ENCODE measurements around the gene C19orf81.

DNA sequence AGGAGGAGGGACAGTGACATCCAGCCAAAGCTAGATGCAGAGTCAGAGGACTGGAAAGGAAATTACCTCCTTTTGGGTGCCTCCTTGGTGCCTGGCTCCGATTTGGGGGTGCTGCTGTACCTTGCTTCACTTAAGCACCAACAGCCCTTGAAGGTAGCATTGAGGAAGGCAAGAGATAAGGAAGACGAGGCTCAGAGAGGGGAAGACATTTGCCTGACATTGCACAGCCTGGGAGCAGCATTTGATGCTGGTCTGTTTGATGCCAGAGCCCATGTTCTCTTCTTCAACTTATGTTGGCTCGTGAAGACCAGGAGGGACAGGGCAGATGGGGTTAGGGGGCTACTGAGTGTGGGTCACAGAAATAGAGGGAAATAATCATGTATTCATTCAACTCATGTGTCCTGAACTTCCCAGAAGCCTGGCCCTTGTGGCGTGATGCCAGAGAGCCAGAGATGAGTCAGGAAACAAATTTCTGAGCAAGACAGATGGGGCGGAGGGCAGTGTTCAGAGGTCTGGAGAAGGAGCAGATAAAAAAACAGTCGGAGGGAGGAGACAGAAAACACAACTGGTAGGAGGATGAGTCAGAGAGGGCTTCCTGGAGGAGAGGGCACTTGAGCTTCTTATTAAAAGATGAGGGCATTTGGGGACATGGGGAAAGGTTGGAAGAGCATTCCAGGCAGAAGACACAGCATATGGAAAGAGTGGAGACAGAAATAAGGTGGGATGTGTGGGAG lies 3.0 kb upstream of the C19orf81 start:
- TF ChIP-seq CREB1 (IDR thresholded peaks at IDR 0.05) (no peak), EZH2 (IDR thresholded peaks at IDR 0.05; ENCODE audit: low read depth, low read length, severe bottlenecking) (no peak), JUND (IDR thresholded peaks at IDR 0.05; ENCODE audit: low read length) (no peak), PHF8 (conservative IDR thresholded peaks at IDR 0.05; ENCODE audit: low read depth, low read length) (no peak), SIX5 (IDR thresholded peaks at IDR 0.05; ENCODE audit: low read depth, low read length) (no peak), SP4 (IDR thresholded peaks at IDR 0.05; ENCODE audit: low read length) (no peak), HDAC6 (IDR thresholded peaks at IDR 0.05; ENCODE audit: low read depth, low read length) (no peak), RAD21 (IDR thresholded peaks at IDR 0.05 in 1 of 2, conservative IDR thresholded peaks at IDR 0.05 in 1 of 2; ENCODE audit: low read depth in 2 of 2, low read length in 2 of 2) (no peak), JUN (IDR thresholded peaks at IDR 0.05; ENCODE audit: low read depth, low read length) (no peak), KDM5A (IDR thresholded peaks at IDR 0.05; ENCODE audit: low read length) (no peak), EP300 (IDR thresholded peaks at IDR 0.05; ENCODE audit: borderline replicate concordance in 1 of 2, low read depth in 2 of 2, low read length in 2 of 2) (no peak)
- TF ChIP-seq, protein P1, sequence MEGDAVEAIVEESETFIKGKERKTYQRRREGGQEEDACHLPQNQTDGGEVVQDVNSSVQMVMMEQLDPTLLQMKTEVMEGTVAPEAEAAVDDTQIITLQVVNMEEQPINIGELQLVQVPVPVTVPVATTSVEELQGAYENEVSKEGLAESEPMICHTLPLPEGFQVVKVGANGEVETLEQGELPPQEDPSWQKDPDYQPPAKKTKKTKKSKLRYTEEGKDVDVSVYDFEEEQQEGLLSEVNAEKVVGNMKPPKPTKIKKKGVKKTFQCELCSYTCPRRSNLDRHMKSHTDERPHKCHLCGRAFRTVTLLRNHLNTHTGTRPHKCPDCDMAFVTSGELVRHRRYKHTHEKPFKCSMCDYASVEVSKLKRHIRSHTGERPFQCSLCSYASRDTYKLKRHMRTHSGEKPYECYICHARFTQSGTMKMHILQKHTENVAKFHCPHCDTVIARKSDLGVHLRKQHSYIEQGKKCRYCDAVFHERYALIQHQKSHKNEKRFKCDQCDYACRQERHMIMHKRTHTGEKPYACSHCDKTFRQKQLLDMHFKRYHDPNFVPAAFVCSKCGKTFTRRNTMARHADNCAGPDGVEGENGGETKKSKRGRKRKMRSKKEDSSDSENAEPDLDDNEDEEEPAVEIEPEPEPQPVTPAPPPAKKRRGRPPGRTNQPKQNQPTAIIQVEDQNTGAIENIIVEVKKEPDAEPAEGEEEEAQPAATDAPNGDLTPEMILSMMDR (IDR thresholded peaks at IDR 0.05; ENCODE audit: control extremely low read depth in 1 of 3, insufficient read depth in 1 of 3, low read depth in 1 of 3, low read length in 3 of 3) = no peak
- TF ChIP-seq, protein P2, sequence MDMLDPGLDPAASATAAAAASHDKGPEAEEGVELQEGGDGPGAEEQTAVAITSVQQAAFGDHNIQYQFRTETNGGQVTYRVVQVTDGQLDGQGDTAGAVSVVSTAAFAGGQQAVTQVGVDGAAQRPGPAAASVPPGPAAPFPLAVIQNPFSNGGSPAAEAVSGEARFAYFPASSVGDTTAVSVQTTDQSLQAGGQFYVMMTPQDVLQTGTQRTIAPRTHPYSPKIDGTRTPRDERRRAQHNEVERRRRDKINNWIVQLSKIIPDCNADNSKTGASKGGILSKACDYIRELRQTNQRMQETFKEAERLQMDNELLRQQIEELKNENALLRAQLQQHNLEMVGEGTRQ (IDR thresholded peaks at IDR 0.05; ENCODE audit: low read length) = no peak
